Testis (tissue), 2 donors: ENCODE measurements around the gene ZG16B.

Experiments
- POLR2A ChIP-seq: fragments of 450-650 bp; IDR thresholded peaks from one replicate; pipeline ENCODE4 v1.6.1; 2017; ENCODE audit warnings: antibody characterized with exemption, mild to moderate bottlenecking, moderate library complexity
- TF ChIP-seq, protein P1 (sequence below), 3 experiments: fragments of 450-650 bp in 2 of 3; fragments of 200-600 bp in 1 of 3; sonication (generic) in 1 of 3; IDR thresholded peaks; one replicate each; pipeline ENCODE4 v1.5.1; 2016 to 2019; ENCODE audit warnings: antibody characterized with exemption in 3 of 3, mild to moderate bottlenecking in 2 of 3, moderate library complexity in 1 of 3

DNA sequence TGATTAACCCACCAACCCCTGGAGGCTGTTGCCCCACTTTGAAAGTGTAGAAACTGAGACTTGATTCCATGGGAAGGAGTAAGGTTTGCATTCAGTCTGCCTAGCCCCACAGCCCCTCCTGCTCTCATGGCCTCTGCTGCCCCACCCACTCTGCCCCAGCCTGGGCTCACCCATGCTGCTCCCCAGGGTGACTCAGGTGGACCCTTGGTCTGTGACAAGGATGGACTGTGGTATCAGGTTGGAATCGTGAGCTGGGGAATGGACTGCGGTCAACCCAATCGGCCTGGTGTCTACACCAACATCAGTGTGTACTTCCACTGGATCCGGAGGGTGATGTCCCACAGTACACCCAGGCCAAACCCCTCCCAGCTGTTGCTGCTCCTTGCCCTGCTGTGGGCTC lies 25.4 kb upstream of the ZG16B start:
- TF ChIP-seq, protein P1, sequence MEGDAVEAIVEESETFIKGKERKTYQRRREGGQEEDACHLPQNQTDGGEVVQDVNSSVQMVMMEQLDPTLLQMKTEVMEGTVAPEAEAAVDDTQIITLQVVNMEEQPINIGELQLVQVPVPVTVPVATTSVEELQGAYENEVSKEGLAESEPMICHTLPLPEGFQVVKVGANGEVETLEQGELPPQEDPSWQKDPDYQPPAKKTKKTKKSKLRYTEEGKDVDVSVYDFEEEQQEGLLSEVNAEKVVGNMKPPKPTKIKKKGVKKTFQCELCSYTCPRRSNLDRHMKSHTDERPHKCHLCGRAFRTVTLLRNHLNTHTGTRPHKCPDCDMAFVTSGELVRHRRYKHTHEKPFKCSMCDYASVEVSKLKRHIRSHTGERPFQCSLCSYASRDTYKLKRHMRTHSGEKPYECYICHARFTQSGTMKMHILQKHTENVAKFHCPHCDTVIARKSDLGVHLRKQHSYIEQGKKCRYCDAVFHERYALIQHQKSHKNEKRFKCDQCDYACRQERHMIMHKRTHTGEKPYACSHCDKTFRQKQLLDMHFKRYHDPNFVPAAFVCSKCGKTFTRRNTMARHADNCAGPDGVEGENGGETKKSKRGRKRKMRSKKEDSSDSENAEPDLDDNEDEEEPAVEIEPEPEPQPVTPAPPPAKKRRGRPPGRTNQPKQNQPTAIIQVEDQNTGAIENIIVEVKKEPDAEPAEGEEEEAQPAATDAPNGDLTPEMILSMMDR (IDR thresholded peaks at IDR 0.05), result no peak
- TF ChIP-seq POLR2A, result no peak
